ENCODE measurements around the gene KATNA1.
"Not testable (repeated sequence)": the region's sequence is repeated elsewhere in the genome, so short reads cannot be mapped to it uniquely, and the experiment has no call there.

KATNA1 gene

GRCh38 chr6:149683256-149683859 is 34.8 kb upstream of the KATNA1 start:
- DNase-seq (ENCODE audit: low read depth), result no peak
- TF ChIP-seq CTCF (IDR thresholded peaks at IDR 0.05; ENCODE audit: control insufficient read depth, extremely low read depth, insufficient read depth), result no peak
- no peak overlapping the region for H3K4me3 ChIP-seq (ENCODE audit: low read depth, low read length)

- DNase-seq (ENCODE audit: low read depth), result not testable (repeated sequence)
Observed at GRCh38 chr6:149681845-149682244, 33.3 kb upstream of the KATNA1 start.

GRCh38 chr6:149681209-149681608 is 32.7 kb upstream of the KATNA1 start:
- no peak for DNase-seq (ENCODE audit: low read depth)
- no peak for TF ChIP-seq CTCF (IDR thresholded peaks at IDR 0.05; ENCODE audit: control insufficient read depth, extremely low read depth, insufficient read depth)
- no peak overlapping the region for H3K4me3 ChIP-seq (ENCODE audit: low read depth, low read length)

More at GRCh38 chr6:149681845-149682244, 33.3 kb upstream of the KATNA1 start:
- H3K4me3 ChIP-seq (ENCODE audit: low read depth, low read length), result not testable (repeated sequence)

GRCh38 chr6:149680503-149680902 is 32.0 kb upstream of the KATNA1 start:
- no peak overlapping the region for H3K4me3 ChIP-seq (ENCODE audit: low read depth, low read length)
- no peak for DNase-seq (ENCODE audit: low read depth)
- TF ChIP-seq CTCF (IDR thresholded peaks at IDR 0.05; ENCODE audit: control insufficient read depth, extremely low read depth, insufficient read depth), result no peak

GRCh38 chr6:149672265-149672664 is 23.8 kb upstream of the KATNA1 start:
- not testable (repeated sequence) for DNase-seq (ENCODE audit: low read depth); H3K4me3 ChIP-seq (ENCODE audit: low read depth, low read length)

GRCh38 chr6:149660028-149660427 is 11.5 kb upstream of the KATNA1 start:
- DNase-seq (ENCODE audit: low read depth), result no peak
- TF ChIP-seq CTCF (IDR thresholded peaks at IDR 0.05; ENCODE audit: control insufficient read depth, extremely low read depth, insufficient read depth), result no peak
- no peak overlapping the region for H3K4me3 ChIP-seq (ENCODE audit: low read depth, low read length)

- H3K4me3 ChIP-seq (ENCODE audit: low read depth, low read length), result no peak overlapping the region
- no peak for TF ChIP-seq CTCF (IDR thresholded peaks at IDR 0.05; ENCODE audit: control insufficient read depth, extremely low read depth, insufficient read depth)
- no peak for DNase-seq (ENCODE audit: low read depth)
Observed at GRCh38 chr6:149657441-149657840, 8.9 kb upstream of the KATNA1 start.

- no peak for DNase-seq (ENCODE audit: low read depth)
- TF ChIP-seq CTCF (IDR thresholded peaks at IDR 0.05; ENCODE audit: control insufficient read depth, extremely low read depth, insufficient read depth), result no peak
- H3K4me3 ChIP-seq (ENCODE audit: low read depth, low read length), result no peak overlapping the region
Observed at GRCh38 chr6:149651056-149651455, 2.5 kb upstream of the KATNA1 start.

Measured in LNCaP clone FGC (cell line).